ENCODE measurements around the gene OR52M1.
"Not testable (repeated sequence)": the region's sequence is repeated elsewhere in the genome, so short reads cannot be mapped to it uniquely, and the experiment has no call there.

Gene OR52M1

GRCh38 chr11:4514196-4514595, 30.8 kb upstream of the OR52M1 start:
- no peak for DNase-seq (ENCODE audit: low read depth)
- H3K4me3 ChIP-seq (ENCODE audit: low read length), result no peak overlapping the region
- TF ChIP-seq CTCF (conservative IDR thresholded peaks at IDR 0.05; ENCODE audit: low read length), result no peak

GRCh38 chr11:4522339-4522738, 22.7 kb upstream of the OR52M1 start:
- H3K4me3 ChIP-seq (ENCODE audit: low read length), result no peak overlapping the region
- no peak for TF ChIP-seq CTCF (conservative IDR thresholded peaks at IDR 0.05; ENCODE audit: low read length)
- no peak for DNase-seq (ENCODE audit: low read depth)

GRCh38 chr11:4522752-4523151, 22.2 kb upstream of the OR52M1 start:
- no peak for TF ChIP-seq CTCF (conservative IDR thresholded peaks at IDR 0.05; ENCODE audit: low read length)
- DNase-seq (ENCODE audit: low read depth), result no peak

GRCh38 chr11:4523666-4524065, 21.3 kb upstream of the OR52M1 start:
- H3K4me3 ChIP-seq (ENCODE audit: low read length), result no peak overlapping the region
- no peak for TF ChIP-seq CTCF (conservative IDR thresholded peaks at IDR 0.05; ENCODE audit: low read length)
- peak; percentile 11 for DNase-seq (ENCODE audit: low read depth)

More at GRCh38 chr11:4522752-4523151, 22.2 kb upstream of the OR52M1 start:
- no peak overlapping the region for H3K4me3 ChIP-seq (ENCODE audit: low read length)

- no peak overlapping the region for H3K4me3 ChIP-seq (ENCODE audit: low read length)
- no peak for DNase-seq (ENCODE audit: low read depth)
- TF ChIP-seq CTCF (conservative IDR thresholded peaks at IDR 0.05; ENCODE audit: low read length), result no peak
Observed at GRCh38 chr11:4527926-4528325, 17.1 kb upstream of the OR52M1 start.

- H3K4me3 ChIP-seq (ENCODE audit: low read length); DNase-seq (ENCODE audit: low read depth): not testable (repeated sequence)
Observed at GRCh38 chr11:4531686-4532085, 13.3 kb upstream of the OR52M1 start.

GRCh38 chr11:4539603-4540219, 5.3 kb upstream of the OR52M1 start:
- peak; percentile 24 for DNase-seq (ENCODE audit: low read depth)
- TF ChIP-seq CTCF (conservative IDR thresholded peaks at IDR 0.05; ENCODE audit: low read length), result peak; percentile 71
- H3K4me3 ChIP-seq (ENCODE audit: low read length), result no peak overlapping the region

- TF ChIP-seq CTCF (conservative IDR thresholded peaks at IDR 0.05; ENCODE audit: low read length), result no peak
- H3K4me3 ChIP-seq (ENCODE audit: low read length), result no peak overlapping the region
- no peak for DNase-seq (ENCODE audit: low read depth)
Observed at GRCh38 chr11:4541071-4541470, 3.9 kb upstream of the OR52M1 start.

Measured in AG10803 (cell line).